Endothelial cell of umbilical vein (primary cell): Measurements from ENCODE around the gene CCBE1. TPM values are rescaled to one million over a fixed set of nuclear protein-coding genes. Genes with fewer than 3 reads are reported as not detected.

Experiments
- BruUV-seq: library from RNA; stranded (reverse); fragments of 400-500 nt; replicated peaks from 2 replicates; lab custom pipeline; 2021; lab: Mats Ljungman, UMichigan
- CTCF ChIA-PET: fragments of 300-600, 350-600 bp; sonication (Branson Sonifier 250); formaldehyde crosslinking; loops from one replicate; lab custom pipeline; 2021; ENCODE audit warnings: antibody characterized with exemption, inconsistent platforms; lab: Charles Lee
- POLR2A ChIA-PET: fragments of 300-600, 350-600 bp; sonication (Branson Sonifier 250); formaldehyde crosslinking; loops from one replicate; lab custom pipeline; 2021; ENCODE audit warnings: antibody characterized with exemption, inconsistent platforms; lab: Charles Lee
- DNase-seq: peaks from one replicate; pipeline ENCODE4 v3.0.0-alpha.2; 2011; ENCODE audit warnings: low read depth, low spot score
- FAIRE-seq: peaks from 2 replicates; lab custom pipeline; 2011; peaks lifted over from hg19 to GRCh38; lab: Jason Lieb, UNC
- H2AFZ ChIP-seq: 2 replicates; pipeline ENCODE4 v1.6.0; 2012; ENCODE audit warnings: low read depth, low read length, control low read depth, inconsistent platforms
- H3K27ac ChIP-seq: 2 replicates; pipeline ENCODE4 v1.5.1; 2011; ENCODE audit warnings: low read depth, mild to moderate bottlenecking, control low read depth, low read length, moderate library complexity; ENCODE audit not compliant: insufficient read depth
- H3K27me3 ChIP-seq, 2 experiments: 2 replicates each; pipeline versions ENCODE4 v1.6.0 to v1.6.1; 2011; ENCODE audit warnings: low read length in 2 of 2, mixed read lengths in 1 of 2; ENCODE audit not compliant: control insufficient read depth in 2 of 2, insufficient read depth in 2 of 2
- H3K36me3 ChIP-seq, 2 experiments: 2 replicates in 1 of 2; 3 replicates in 1 of 2; pipeline ENCODE4 v1.5.1; 2011; ENCODE audit warnings: low read length in 2 of 2, mild to moderate bottlenecking in 1 of 2, moderate library complexity in 1 of 2; ENCODE audit not compliant: control insufficient read depth in 2 of 2, insufficient read depth in 2 of 2; ENCODE audit errors: extremely low read depth in 1 of 2
- H3K4me1 ChIP-seq: 3 replicates; pipeline ENCODE4 v1.5.1; 2011; ENCODE audit warnings: mild to moderate bottlenecking, low read length; ENCODE audit not compliant: control insufficient read depth, insufficient read depth; ENCODE audit errors: extremely low read depth
- H3K4me2 ChIP-seq: 2 replicates; pipeline ENCODE4 v1.6.1; 2011; ENCODE audit warnings: low read length, control low read depth, mixed read lengths; ENCODE audit not compliant: insufficient read depth
- H3K4me3 ChIP-seq, 3 experiments: fragments of 200-600 bp in 1 of 3; sonication (generic), shearing (Covaris generic) in 1 of 3; replicated peaks in 1 of 3; 2 replicates each; pipeline ENCODE4 v1.5.1; 2011 to 2016; ENCODE audit warnings: control low read depth in 3 of 3, low read length in 3 of 3, mild to moderate bottlenecking in 2 of 3, inconsistent platforms in 1 of 3, low read depth in 1 of 3, moderate library complexity in 1 of 3; ENCODE audit not compliant: insufficient read depth in 1 of 3
- H3K79me2 ChIP-seq: 2 replicates; pipeline ENCODE4 v1.6.0; 2012; ENCODE audit warnings: low read length, inconsistent platforms; ENCODE audit not compliant: control insufficient read depth, insufficient read depth
- H3K9ac ChIP-seq: replicated peaks from 2 replicates; pipeline ENCODE3; 2011; ENCODE audit warnings: low read length, control low read depth; ENCODE audit not compliant: insufficient read depth; ENCODE audit errors: extremely low read depth
- H3K9me1 ChIP-seq: replicated peaks from 3 replicates; pipeline ENCODE4 v1.6.0; 2011; ENCODE audit warnings: mild to moderate bottlenecking, low read length; ENCODE audit not compliant: control insufficient read depth, insufficient read depth; ENCODE audit errors: extremely low read depth
- H3K9me3 ChIP-seq: replicated peaks from 2 replicates; pipeline ENCODE4 v1.5.1; 2012; ENCODE audit warnings: low read length, inconsistent platforms; ENCODE audit not compliant: control insufficient read depth, insufficient read depth
- H4K20me1 ChIP-seq: replicated peaks from 2 replicates; pipeline ENCODE3; 2011; ENCODE audit warnings: mild to moderate bottlenecking, low read length; ENCODE audit not compliant: control insufficient read depth, insufficient read depth; ENCODE audit errors: extremely low read depth
- CTCF ChIP-seq, 2 donors: IDR thresholded peaks; 1 replicate in 1 of 2; 2 replicates in 1 of 2; pipeline ENCODE4 v1.5.1; 2011; ENCODE audit warnings: low read length in 2 of 2, mild to moderate bottlenecking in 2 of 2, moderate library complexity in 2 of 2, control low read depth in 1 of 2, inconsistent platforms in 1 of 2, low read depth in 1 of 2; ENCODE audit not compliant: insufficient read depth in 1 of 2; ENCODE audit errors: extremely low read depth in 1 of 2
- EZH2 ChIP-seq: IDR thresholded peaks from 2 replicates; pipeline ENCODE4 v1.6.1; 2012; ENCODE audit warnings: borderline replicate concordance, low read depth, mild to moderate bottlenecking, moderate library complexity, low read length, inconsistent platforms; ENCODE audit not compliant: severe bottlenecking
- FOS ChIP-seq: IDR thresholded peaks from 2 replicates; pipeline ENCODE4 v1.6.1; 2011; ENCODE audit warnings: mild to moderate bottlenecking, low read length, moderate library complexity, borderline replicate concordance; ENCODE audit not compliant: insufficient read depth
- GATA2 ChIP-seq: IDR thresholded peaks from 2 replicates; pipeline ENCODE4 v1.7.0; 2011; ENCODE audit warnings: low read depth, mild to moderate bottlenecking, moderate library complexity, mixed read lengths, low read length; ENCODE audit not compliant: insufficient read length, insufficient read depth
- JUN ChIP-seq: IDR thresholded peaks from 2 replicates; pipeline ENCODE4 v1.6.1; 2011; ENCODE audit warnings: borderline replicate concordance, low read depth; ENCODE audit not compliant: insufficient read length, insufficient read depth
- MYC ChIP-seq: IDR thresholded peaks from one replicate; pipeline ENCODE4 v1.6.1; 2011; ENCODE audit warnings: mild to moderate bottlenecking, low read depth, low read length
- POLR2A ChIP-seq: IDR thresholded peaks from 2 replicates; pipeline ENCODE4 v1.6.1; 2012; ENCODE audit warnings: low read depth, mild to moderate bottlenecking, control low read depth, low read length
- POLR2AphosphoS5 ChIP-seq: IDR thresholded peaks from 2 replicates; pipeline ENCODE4 v1.6.1; 2012; ENCODE audit warnings: low read depth, mild to moderate bottlenecking, control low read depth, low read length, moderate library complexity; ENCODE audit not compliant: insufficient read depth
- dilution Hi-C: fragments of 300-500 bp; cut with MboI; formaldehyde crosslinking; loops from one replicate; pipeline ENCODE4 v1.15.0; 2019; ENCODE audit warnings: low sequenced_read_pairs; ENCODE audit not compliant: extremely low pct_ligation_motif_present
- intact Hi-C: fragments of 100-400 bp; cut with micrococcal nuclease; formaldehyde crosslinking; loops from one replicate; pipeline ENCODE4 v1.10.0; 2022
- polyA plus RNA-seq, 4 experiments: library from polyadenylated mRNA; depleted of rRNA in 3 of 4; stranded (reverse) in 3 of 4; unstranded in 1 of 4; fragments of >200 nt; gene quantifications; 2 replicates each; pipeline versions ENCODE4 v1.2.1 to v1.2.3, GENCODE V29; 2011 to 2012; ENCODE audit warnings: missing spikeins in 1 of 4
- total RNA-seq: library from RNA; stranded (reverse); gene quantifications from 2 replicates; pipeline ENCODE4 v1.2.3, GENCODE V29; 2021
- TF ChIP-seq, protein P1 (sequence below): IDR thresholded peaks from 2 replicates; pipeline ENCODE4 v1.6.1; 2011; ENCODE audit not compliant: insufficient read depth, insufficient read length

Gene CCBE1
- total and polyA plus RNA-seq, 2 donors (not counting 3 experiments of a cell fraction or from before 2014, with no cell fraction given) = 0.04 TPM; not detected in 1

DNA sequence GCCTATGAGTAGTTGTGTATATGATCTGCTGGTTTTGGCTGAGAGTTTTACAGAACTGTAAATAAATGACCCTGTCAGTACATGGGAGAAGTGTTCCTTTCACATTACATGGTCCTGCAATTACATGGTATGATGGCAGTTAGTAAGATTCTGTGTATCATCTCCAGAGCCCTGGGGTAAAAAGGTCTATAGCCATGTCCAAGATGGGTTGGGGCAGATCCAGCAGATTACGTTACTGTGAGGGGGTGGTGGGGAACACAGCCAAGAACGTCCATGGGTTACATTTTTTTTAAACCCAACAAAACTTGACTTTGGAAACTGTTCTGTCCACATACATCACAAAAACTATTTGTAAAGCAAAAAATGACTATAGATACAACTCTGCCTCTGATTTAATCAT lies 274.0 kb downstream of the CCBE1 start:
- CTCF ChIA-PET = interaction anchor here (1.0 kb wide), 1 partner anchor 15 kb away, joined by 3 read pairs; no protein-coding TSS in a partner anchor
- POLR2A ChIA-PET = no interaction called here
- Histone ChIP-seq H3K79me2 (no peaks in the 10 kb centered on the region), H4K20me1 (no peaks in the 10 kb centered on the region), H3K4me3 (no peak overlapping the region), H3K27ac (no peak overlapping the region), H3K9ac (no peak overlapping the region), H2AFZ (no peak overlapping the region), H3K4me1 (no peaks in the 10 kb centered on the region), H3K4me2 (no peak overlapping the region), H3K27me3 (no peaks in the 10 kb centered on the region), H3K9me1 (no peaks in the 10 kb centered on the region), H3K9me3 (no peaks in the 10 kb centered on the region), H3K36me3 (no peaks in the 10 kb centered on the region)
- DNase-seq = no peak
- BruUV-seq = no TSS peak
- dilution Hi-C loops = no loop called here
- intact Hi-C loops = no loop called here
- TF ChIP-seq, protein P1, sequence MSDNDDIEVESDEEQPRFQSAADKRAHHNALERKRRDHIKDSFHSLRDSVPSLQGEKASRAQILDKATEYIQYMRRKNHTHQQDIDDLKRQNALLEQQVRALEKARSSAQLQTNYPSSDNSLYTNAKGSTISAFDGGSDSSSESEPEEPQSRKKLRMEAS = no peak
- no peak for TF ChIP-seq JUN
- TF ChIP-seq POLR2AphosphoS5 = no peak
- no peak for TF ChIP-seq GATA2
- TF ChIP-seq FOS = no peak
- no peak for TF ChIP-seq POLR2A
- TF ChIP-seq CTCF (IDR thresholded peaks at IDR 0.05; ENCODE audit: extremely low read depth in 1 of 2, insufficient read depth in 1 of 2, low read depth in 1 of 2, low read length in 2 of 2) = no peak
- no peak for TF ChIP-seq EZH2
- no peak for TF ChIP-seq MYC
- FAIRE-seq = no peak
